HG03439 (cell line): ENCODE measurements around the gene SRRM1.

ENCODE experiments used
- ATAC-seq: cut with Tn5 transposase; IDR thresholded peaks from one replicate; pipeline ENCODE4 v1.9.1; 2021; ENCODE audit warnings: mild to moderate bottlenecking, moderate library complexity; ENCODE audit not compliant: unreplicated experiment

Gene SRRM1, protein sequence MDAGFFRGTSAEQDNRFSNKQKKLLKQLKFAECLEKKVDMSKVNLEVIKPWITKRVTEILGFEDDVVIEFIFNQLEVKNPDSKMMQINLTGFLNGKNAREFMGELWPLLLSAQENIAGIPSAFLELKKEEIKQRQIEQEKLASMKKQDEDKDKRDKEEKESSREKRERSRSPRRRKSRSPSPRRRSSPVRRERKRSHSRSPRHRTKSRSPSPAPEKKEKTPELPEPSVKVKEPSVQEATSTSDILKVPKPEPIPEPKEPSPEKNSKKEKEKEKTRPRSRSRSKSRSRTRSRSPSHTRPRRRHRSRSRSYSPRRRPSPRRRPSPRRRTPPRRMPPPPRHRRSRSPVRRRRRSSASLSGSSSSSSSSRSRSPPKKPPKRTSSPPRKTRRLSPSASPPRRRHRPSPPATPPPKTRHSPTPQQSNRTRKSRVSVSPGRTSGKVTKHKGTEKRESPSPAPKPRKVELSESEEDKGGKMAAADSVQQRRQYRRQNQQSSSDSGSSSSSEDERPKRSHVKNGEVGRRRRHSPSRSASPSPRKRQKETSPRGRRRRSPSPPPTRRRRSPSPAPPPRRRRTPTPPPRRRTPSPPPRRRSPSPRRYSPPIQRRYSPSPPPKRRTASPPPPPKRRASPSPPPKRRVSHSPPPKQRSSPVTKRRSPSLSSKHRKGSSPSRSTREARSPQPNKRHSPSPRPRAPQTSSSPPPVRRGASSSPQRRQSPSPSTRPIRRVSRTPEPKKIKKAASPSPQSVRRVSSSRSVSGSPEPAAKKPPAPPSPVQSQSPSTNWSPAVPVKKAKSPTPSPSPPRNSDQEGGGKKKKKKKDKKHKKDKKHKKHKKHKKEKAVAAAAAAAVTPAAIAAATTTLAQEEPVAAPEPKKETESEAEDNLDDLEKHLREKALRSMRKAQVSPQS

DNA sequence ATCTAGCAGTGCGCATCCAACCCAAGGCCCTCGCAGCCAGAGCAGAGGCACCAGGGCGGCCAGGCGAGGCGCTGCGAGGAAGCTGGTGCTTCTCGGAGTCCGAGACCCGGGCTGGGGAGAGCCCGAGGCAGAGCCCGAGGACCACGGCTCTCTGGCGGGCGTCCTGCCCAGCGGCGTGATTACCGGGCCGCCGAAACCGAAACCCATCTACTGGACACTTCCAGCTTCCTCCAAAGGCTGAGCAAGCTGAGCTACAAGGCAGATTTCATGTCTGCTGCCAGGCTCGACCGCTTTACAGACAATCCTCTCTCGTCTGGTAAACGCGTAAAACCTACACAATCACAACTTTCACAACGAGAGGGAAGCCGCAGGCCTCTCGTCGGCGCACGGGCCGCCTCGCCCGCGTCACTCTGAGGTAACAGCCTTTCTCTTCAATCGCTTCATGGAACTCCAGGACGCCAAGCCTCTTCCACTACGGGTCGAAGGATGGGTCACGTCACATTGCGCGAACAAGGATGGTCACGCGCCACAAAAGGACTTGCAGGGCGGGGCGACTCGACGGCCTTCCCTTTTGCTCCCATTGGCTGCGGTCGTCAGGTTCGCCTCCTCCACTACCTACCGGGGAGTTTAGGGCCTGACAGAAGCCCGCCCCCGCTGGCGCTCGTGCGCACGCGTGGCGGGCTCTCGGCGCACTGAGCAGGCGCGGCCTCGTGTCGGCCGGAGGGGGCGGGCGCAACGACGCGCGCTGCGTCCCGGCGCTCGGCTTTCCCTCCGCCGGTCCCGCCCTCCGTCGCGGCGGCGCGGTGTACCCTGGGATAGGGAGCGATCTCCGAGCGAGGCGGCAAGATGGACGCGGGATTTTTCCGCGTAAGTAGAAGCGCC lies at the start of gene SRRM1:
SRRM1 (plus strand) TSS at position 822 of the 882 bp plus-strand sequence; CDS start at position 847, 25 bp downstream.
- ATAC-seq, result peak; percentile 89

DNA sequence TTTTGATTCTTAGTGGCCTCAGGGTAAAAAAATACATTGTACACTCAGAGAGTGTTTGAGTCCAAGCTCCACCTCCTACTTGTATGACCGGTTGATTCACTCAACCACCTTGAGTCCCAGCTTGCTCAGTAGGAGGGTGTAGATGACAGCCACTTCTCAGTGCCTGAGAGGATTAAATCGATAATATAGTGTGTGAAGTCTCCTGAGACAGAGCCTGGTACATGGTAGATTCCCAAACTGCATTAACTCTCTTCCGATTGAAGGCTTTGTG lies 48.8 kb upstream of the SRRM1 start:
- no peak for ATAC-seq

DNA sequence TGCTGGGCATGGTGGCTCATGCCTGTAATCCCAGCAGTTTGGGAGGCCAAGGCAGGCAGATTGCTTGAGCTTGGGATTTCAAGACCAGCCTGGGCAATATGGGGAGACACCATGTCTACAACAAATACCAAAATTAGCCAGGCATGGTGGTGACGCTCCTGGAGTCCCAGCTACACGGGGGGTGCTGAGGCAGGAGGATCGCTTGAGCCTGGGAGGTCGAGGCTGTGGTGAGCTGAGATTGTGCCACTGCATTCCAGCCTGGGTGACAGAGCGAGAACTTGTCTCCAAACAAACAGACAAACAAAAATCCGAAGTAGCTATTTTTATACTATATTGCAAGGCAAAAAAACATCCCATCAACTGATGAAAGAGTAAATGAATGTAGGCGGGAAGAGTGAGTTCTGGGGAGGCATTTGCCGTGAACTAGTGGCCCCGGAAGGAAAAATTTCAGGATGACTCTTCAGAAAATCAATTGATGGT lies 46.7 kb upstream of the SRRM1 start:
- ATAC-seq, result no peak

DNA sequence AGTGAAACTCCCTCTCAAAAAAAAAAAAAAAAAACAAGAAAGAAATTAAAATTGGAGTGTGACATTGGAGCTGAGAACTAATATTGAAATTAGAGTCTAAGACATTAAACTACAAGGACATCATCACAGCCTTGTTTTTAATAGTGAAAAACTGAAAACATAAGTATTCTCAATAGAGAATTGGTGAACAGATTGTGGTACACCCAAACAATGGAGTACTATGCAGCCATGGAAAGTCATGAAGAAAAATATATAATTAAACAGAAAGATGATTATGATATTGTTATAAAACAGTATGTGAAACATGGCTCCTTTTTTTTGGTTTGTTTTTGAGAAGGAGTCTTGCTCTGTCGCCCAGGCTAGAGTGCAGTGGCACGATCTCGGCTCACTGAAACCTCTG lies 43.8 kb upstream of the SRRM1 start:
- ATAC-seq, result no peak

GRCh38 chr1:24600551-24600950 lies 42.6 kb upstream of the SRRM1 start:
- no peak for ATAC-seq

DNA sequence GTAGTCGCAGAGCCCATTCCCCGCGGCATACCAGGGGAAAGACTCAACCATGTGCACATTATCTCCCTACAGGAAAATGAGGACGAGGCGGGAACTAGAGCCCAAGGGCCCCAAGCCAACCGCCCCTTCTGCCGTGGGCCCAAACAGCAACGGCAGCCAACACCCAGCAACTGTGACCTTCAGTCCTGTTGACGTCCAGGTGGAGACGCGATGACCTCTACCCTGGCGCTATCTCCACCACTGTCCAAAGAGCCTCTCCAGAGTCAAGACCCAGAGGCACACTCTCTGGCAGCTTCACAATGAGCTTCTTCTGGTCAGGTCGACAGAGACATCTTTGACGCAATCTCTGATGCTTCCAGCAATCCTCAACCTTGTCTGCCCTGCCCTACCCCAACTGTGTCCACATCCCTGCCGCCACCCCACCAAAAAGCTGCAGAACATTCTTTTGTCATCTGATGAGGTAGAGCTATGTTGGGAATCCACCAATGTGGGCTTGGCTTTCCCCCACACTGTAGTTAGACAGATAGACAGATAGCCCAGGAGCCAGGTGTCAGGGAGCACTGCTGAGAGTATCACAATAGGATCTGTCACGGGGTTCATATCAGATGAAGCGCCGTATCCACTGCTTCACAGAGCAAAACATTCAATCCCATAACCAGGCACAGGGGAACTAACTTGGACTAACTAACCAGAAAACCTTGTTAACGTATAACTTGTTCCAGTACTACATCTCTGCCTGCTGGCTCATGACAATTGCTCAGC lies 37.4 kb upstream of the SRRM1 start:
- no peak for ATAC-seq

- no peak for ATAC-seq
Measured at GRCh38 chr1:24606296-24606605, 36.9 kb upstream of the SRRM1 start.

- ATAC-seq, result no peak
Measured at GRCh38 chr1:24606621-24607020, 36.5 kb upstream of the SRRM1 start.

- no peak for ATAC-seq
Measured at GRCh38 chr1:24609949-24610517, 33.1 kb upstream of the SRRM1 start.

DNA sequence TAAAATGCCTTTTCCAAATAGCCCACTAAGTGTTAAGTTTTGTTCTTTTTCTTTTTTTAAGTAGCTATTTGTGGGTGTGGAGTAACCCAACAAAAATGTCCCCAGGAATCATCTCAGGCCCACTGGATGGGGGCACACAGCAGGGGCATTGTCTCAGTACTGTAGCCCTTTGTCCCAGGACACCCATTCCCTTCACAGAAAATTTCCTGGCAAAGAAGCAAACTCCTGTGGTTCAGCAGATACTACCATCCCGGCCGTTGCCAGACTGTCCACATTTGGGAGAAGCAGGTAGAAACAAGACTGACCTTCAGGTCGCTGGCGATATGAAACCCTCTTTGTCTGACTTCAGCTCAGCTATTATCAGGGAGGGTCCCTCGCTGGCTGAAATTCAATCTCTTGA lies 23.7 kb upstream of the SRRM1 start:
- ATAC-seq, result no peak

GRCh38 chr1:24620678-24621077 lies 22.4 kb upstream of the SRRM1 start:
- no peak for ATAC-seq

DNA sequence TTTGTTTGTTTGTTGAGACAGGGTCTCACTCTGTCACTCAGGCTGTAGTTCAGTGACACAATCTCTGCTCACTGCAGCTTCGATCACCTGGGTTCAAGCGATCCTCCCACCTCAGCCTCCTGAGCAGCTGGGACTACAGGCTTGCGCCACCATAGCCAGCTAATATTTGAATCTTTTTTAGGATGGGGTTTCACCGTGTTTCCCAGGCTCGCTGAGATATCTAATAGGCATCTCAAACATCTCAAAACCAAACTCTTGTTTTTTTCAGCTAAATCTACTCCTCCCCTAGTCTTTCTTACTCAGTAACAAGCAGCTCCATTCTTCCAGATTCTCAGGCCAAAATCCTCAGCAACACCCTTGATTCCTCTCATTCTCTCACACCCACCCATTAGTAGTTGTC lies 22.0 kb upstream of the SRRM1 start:
- no peak for ATAC-seq

DNA sequence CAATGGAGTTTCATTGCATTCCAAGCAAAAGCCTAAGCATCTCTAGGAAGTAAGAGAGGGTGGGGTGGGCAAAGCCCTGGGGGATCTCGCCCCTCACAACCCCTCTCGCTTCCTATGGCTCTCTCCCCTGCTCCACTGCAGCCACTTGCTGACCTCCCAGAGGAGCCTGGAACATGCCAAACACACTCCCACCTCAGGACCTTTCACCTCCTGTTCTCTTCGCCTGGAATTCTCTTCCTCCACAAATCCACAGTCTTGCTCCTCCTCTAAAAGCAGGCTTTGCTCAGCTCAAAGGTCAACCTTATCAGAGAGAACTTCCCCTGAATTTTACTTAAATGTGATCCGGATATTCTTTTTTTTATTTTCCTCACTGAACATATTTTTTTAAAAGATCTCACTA lies 20.9 kb upstream of the SRRM1 start:
- no peak for ATAC-seq

GRCh38 chr1:24632832-24633175 lies 10.3 kb upstream of the SRRM1 start:
- ATAC-seq, result no peak

- ATAC-seq, result no peak
Measured at GRCh38 chr1:24635195-24635843, 7.8 kb upstream of the SRRM1 start.

GRCh38 chr1:24636661-24637357 lies 6.3 kb upstream of the SRRM1 start:
- no peak for ATAC-seq

DNA sequence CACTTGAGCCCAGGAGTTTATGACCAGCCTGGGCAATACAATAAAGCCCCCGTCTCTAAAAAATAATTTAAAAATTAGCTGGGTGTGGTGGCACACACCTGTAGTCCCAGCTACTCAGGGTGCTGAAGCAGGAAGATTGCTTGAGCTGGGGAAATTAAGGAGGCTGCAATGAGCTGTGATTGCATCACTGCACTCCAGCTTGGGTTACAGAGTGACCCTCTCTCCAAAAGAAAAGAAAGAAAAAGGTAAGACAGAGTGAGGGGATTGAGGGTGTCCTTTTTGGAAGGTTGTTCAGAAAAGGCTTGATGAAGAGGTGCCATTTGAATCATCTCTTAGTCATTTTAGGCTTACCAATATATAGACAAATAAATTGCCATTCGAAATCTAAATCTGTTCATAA lies 4.0 kb upstream of the SRRM1 start:
- ATAC-seq, result no peak

DNA sequence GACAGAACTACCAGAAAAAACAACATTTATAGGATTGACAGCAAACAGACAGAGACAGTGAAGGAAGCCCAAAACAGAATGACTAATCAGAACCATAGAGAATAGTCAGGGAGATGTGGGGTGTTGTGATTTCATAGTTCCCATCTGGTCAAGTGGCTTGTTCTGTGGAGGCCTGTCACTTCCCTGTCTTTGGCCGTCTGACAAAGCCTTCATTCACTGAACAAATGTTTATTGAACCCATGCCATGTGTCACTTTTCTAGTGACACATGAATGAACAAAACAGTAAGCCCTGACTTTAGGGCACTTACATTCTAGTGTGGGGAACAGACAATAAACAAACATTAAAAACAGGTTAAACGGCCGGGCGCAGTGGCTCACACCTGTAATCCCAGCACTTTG lies 3.2 kb upstream of the SRRM1 start:
- no peak for ATAC-seq

DNA sequence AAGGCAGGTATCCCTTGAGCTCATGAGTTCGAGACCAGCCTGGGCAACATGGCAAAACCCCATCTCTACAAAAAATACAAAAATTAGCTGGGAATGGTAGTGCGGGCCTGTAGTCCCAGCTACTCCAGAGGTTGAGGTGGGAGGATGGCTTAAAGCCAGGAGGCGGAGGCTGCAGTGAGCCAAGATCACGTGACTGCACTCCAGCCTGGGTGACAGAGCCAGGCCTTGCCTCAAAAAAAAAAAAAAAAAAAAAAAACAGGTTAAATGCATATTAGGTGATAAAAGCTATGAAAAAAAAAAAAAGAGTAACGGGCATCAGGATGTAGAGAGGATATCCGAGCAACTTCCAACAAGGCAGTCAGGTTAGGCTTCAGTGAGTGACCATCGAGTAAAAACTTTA lies 2.8 kb upstream of the SRRM1 start:
- ATAC-seq, result no peak
